HG03457 (cell line): ENCODE measurements around the gene VPS45.
"Not testable (repeated sequence)": the region's sequence is repeated elsewhere in the genome, so short reads cannot be mapped to it uniquely, and the experiment has no call there.

Source experiments
- ATAC-seq: cut with Tn5 transposase; IDR thresholded peaks from one replicate; pipeline ENCODE4 v1.9.1; 2021; ENCODE audit warnings: moderate number of reproducible peaks; ENCODE audit not compliant: unreplicated experiment

The VPS45 gene

GRCh38 chr1:150067184-150068108 is at the start of gene VPS45:
TSS of gene VPS45 (plus strand) at chr1:150067776. CDS start at chr1:150067858, 82 bp downstream.
- ATAC-seq = peak; percentile 84

- ATAC-seq = no peak
Measured at GRCh38 chr1:150018165-150018564, 49.4 kb upstream of the VPS45 start.

GRCh38 chr1:150020711-150021110 is 46.9 kb upstream of the VPS45 start:
- no peak for ATAC-seq

GRCh38 chr1:150021191-150021694 is 46.3 kb upstream of the VPS45 start:
- ATAC-seq = no peak

- no peak for ATAC-seq
Measured at GRCh38 chr1:150022357-150022756, 45.2 kb upstream of the VPS45 start.

GRCh38 chr1:150024156-150024555 is 43.4 kb upstream of the VPS45 start:
- ATAC-seq = no peak

- ATAC-seq = no peak
Measured at GRCh38 chr1:150028322-150028721, 39.3 kb upstream of the VPS45 start.

GRCh38 chr1:150034336-150034735 is 33.2 kb upstream of the VPS45 start:
- ATAC-seq = no peak

GRCh38 chr1:150049926-150050325 is 17.6 kb upstream of the VPS45 start:
- no peak for ATAC-seq

- no peak for ATAC-seq
Measured at GRCh38 chr1:150051089-150051373, 16.5 kb upstream of the VPS45 start.

- ATAC-seq = not testable (repeated sequence)
Measured at GRCh38 chr1:150051905-150052412, 15.6 kb upstream of the VPS45 start.

- no peak for ATAC-seq
Measured at GRCh38 chr1:150053926-150054325, 13.7 kb upstream of the VPS45 start.

GRCh38 chr1:150055507-150055906 is 12.1 kb upstream of the VPS45 start:
- ATAC-seq = not testable (repeated sequence)

GRCh38 chr1:150056407-150056806 is 11.2 kb upstream of the VPS45 start:
- no peak for ATAC-seq

GRCh38 chr1:150060260-150060659 is 7.3 kb upstream of the VPS45 start:
- ATAC-seq = no peak

GRCh38 chr1:150061632-150062101 is 5.9 kb upstream of the VPS45 start:
- no peak for ATAC-seq

GRCh38 chr1:150062113-150062512 is 5.5 kb upstream of the VPS45 start:
- no peak for ATAC-seq

- ATAC-seq = no peak
Measured at GRCh38 chr1:150065184-150065871, 2.2 kb upstream of the VPS45 start.

- ATAC-seq = no peak
Measured at GRCh38 chr1:150066328-150066727, 1.2 kb upstream of the VPS45 start.

- no peak for ATAC-seq
Measured at GRCh38 chr1:150066838-150067183, 765 bp upstream of the VPS45 start.

GRCh38 chr1:150068109-150068435 is 496 bp downstream of the VPS45 start:
- ATAC-seq = no peak

GRCh38 chr1:150069923-150070322 is 2.3 kb downstream of the VPS45 start:
- no peak for ATAC-seq
